Measurements from ENCODE around the gene TFAP2E. TPM values are rescaled to one million over a fixed set of nuclear protein-coding genes. Genes with fewer than 3 reads are reported as not detected.

The TFAP2E gene
- not detected in 2 replicates for total RNA-seq (2014; rRNA removed; shearing (Covaris generic))

DNA sequence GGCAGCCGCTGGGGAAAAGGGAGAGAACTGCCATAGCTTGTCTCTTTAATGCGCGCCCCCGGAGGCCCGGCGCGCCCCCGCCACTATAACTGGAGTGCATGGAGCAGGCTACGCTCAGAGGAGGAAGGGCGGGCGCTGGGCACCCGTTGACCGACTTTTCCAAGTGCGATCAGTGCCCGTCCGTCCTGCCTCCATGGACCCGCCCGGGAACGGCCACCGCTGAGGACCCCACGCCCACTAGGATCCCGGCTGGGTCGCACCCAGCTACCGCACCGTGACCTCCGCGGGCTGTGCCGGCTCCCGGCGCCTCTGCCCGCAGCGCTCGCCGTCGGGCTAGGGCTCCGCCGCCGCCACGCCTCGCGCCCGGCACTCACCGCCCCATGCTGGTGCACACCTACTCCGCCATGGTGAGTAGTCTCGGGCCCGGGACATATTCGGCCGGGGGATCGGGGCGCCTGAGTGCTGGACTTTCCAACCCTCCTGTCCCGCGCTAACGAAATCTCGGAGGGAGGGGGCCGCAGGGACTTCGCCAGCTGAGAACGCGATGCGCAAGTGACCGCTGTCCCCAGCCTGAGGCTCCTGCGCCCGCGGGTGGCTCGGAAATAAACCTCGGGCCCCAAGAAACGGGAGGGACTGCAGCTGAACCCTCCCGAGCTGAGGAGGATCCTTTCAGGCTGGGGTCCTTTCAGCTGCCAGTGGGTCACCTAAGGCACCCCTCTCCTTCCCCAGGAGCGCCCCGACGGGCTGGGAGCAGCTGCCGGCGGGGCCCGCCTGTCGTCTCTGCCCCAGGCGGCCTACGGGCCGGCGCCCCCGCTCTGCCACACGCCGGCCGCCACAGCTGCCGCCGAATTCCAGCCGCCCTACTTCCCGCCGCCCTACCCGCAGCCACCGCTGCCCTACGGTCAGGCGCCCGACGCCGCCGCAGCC lies at the start of gene TFAP2E:
TFAP2E (plus strand) TSS at position 117 of the 927 bp plus-strand sequence; CDS start at position 381, 264 bp downstream.
- peak; percentile 60 for DNase-seq (ENCODE audit: low spot score)
- in situ Hi-C loops (cut with HindIII; ENCODE audit: low sequenced_read_pairs), result no loop called here

DNA sequence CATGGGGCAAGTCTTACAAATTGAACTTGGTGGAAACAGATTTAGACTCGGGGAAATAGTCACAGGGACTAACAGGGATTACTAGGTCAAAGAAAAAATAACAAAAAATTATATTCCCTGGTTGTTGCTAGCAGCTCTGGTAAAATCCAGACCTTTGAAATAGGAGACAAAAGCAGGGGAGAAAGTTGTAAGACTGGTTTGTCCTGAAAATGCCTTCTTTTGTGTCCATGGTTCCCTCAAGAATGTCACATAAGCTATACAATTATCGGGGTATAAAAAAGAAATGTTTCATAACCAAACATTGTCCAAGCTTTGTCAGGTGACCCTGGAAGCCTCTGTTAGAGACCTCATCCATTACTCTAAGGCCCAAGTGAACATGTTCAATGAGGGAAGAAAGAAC lies 49.0 kb upstream of the TFAP2E start:
- in situ Hi-C loops (cut with HindIII; ENCODE audit: low sequenced_read_pairs), result no loop called here
- no peak for DNase-seq (ENCODE audit: low spot score)

DNA sequence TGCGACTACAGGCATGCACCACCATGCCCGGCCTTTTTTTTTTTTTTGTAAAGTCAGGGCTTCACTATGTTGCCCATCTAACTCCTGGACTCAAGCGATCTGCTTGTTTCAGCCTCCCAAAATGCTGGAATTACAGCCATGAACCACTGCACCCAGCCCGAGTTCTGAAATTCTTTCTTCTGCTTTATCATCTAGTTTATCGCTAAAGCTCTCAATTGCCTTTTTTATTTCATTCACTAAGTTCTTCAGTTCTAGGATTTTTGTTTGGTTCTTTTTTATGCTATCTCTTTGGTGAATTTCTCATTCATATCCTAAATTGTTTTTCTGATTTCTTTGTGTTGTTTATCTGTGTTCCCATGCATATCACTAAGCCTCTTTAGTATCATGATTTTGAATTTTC lies 42.9 kb upstream of the TFAP2E start:
- in situ Hi-C loops (cut with HindIII; ENCODE audit: low sequenced_read_pairs), result no loop called here
- DNase-seq (ENCODE audit: low spot score), result no peak

DNA sequence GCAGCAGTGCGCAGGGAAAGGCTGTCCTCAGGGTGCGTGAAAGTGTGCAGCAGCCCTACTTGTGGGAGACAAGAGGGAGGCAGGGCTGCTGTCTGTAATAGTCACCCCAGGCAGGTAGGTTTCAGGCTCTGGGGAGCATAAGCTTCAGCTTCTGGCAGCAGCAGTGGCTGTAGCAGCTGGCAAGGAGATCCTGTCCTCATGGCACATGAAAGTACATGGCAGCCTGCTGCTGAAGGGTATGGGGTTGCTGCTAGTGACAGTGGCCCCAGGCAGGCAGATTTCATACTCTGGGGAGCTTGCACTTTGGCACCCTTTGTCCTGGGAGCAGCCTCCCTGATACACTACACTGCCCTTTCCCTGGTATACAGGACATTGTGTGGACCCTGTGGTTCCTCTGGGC lies 42.2 kb upstream of the TFAP2E start:
- in situ Hi-C loops (cut with HindIII; ENCODE audit: low sequenced_read_pairs), result no loop called here
- DNase-seq (ENCODE audit: low spot score), result no peak

DNA sequence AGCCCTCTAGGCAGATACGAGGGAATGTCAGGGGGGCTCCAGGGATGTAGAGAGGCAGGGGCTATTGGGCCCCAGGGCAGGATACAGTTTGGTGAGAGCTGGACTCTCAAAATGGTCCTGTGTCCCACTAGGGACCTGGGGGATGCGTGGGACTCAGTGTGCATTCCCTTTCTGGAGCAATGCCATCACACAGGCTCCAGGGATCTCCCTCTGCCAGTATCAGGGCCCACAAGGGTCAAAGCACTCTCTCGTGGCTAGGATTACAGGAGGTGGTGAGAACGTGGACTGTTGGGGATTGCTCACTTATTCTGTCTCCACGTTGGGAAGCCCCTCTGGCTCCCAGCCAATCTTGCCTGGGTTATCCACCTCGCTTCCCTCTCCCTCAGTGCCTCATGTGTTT lies 41.7 kb upstream of the TFAP2E start:
- in situ Hi-C loops (cut with HindIII; ENCODE audit: low sequenced_read_pairs), result no loop called here
- DNase-seq (ENCODE audit: low spot score), result no peak

DNA sequence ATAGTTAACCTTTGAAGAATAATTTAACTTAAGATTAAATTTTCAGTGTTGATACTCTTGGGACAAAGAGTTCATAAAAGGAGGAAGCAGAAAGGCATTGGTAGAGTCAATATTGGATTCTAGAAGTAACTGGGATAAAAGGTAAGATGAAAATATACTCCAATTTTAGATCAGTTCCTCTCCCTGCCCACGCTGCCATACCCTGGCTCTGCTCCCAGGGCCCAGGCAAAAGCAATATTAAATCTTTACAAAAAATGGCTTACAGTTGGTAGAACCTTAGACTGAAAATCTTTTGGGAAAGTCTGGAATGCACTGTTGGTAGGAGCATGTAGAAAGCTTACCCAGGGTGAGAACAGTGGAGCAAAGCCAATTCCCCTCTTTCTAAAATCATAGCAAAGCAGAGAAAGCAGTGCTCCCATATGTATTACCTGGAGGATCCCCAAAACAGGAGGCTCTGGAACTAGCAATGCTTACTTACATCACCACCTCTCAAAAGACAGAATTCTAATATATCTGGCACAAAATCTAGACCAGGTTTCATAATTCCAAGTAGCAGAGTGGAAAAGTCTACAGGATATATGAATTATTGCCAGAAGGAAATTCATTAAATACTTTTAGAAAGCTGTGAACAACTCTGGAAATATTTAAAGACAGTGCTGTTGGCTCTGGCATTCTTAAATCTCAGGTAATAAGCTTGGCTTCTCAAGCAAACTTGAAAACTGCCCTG lies 40.5 kb upstream of the TFAP2E start:
- peak; percentile 72 for DNase-seq (ENCODE audit: low spot score)
- in situ Hi-C loops (cut with HindIII; ENCODE audit: low sequenced_read_pairs), result no loop called here

DNA sequence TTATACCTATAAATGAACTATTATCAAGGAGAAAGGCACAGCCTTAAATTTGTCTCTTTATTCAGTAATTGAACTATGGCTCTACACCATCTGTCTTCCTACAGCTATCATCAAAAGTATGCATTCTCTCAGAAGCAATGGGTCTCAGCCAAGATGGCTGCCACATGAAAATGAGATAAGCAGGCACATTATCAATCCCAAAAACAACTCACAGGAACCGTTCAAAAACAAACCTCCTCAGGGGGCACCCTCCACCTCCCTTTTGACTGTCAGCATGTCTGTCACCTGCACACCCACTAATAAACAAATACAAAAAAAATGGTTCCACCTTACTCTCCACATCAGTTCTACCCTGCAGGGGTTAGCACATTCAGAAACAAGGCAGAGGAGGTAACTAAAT lies 39.5 kb upstream of the TFAP2E start:
- in situ Hi-C loops (cut with HindIII; ENCODE audit: low sequenced_read_pairs), result no loop called here
- DNase-seq (ENCODE audit: low spot score), result peak; percentile 9

DNA sequence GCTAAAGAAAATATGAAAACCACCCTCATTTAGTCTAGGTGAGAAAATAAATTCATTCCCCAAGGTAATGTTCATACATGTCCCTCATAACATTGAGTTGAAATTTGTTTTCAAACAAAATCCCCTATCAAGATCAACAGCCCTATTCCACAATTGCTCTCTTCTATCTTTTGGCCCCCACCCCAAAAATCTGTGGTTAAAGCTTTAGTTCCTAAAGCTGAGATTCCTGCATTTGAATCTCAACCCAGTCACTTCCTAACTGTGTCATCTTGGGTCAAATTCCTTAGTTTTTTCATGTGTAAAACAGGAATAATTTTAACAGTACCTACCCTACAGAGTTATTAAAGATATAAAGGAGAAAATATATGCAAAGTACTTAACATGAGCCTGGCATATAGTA lies 37.9 kb upstream of the TFAP2E start:
- in situ Hi-C loops (cut with HindIII; ENCODE audit: low sequenced_read_pairs), result no loop called here
- no peak for DNase-seq (ENCODE audit: low spot score)

DNA sequence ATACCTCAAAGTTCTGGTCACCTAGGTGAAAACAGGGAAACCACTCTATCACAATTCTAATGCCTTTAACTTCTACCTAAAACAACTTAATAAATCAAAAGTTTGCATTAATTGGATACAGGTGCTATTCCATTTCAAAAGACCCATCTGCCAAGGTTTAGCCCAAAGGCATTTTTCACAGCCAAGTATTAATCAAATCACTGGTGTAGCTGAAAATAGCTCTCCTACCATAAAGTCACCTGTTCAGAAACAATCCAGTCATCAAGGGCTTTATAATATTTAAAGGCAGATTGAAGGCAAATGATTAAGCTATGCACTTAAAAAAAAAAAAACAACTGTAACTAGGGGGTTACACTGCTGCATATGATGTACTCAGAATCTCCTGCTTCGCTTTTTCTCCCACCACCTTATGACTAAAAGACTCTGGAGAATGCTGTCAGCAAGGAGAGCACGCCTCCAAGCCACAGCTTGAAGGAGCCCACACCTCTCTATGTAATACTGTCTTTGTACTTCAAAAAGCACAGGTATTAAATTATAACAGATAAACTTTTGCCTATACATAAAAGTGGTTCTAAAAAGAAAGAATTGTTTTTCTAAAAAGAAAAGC lies 36.5 kb upstream of the TFAP2E start:
- DNase-seq (ENCODE audit: low spot score), result peak; percentile 61
- in situ Hi-C loops (cut with HindIII; ENCODE audit: low sequenced_read_pairs), result no loop called here

DNA sequence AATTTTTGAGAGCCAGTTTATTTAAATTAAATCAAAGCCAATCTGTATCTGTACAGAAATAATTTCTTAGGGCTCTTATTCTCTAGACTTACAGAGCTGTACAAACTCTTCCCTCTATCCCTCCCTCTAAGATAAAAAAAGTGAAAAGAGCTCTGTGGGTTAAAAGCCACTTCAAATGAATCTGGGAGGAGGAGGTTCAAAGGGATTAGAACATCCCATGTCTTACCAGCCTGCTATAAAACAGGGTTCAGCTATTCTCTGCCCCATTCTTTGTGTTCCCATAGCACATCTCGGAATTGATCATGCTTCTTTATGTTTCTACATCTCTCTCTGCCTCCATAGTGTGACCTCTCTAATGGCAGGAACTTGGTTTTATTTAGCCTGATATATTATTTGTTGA lies 35.3 kb upstream of the TFAP2E start:
- in situ Hi-C loops (cut with HindIII; ENCODE audit: low sequenced_read_pairs), result no loop called here
- no peak for DNase-seq (ENCODE audit: low spot score)

DNA sequence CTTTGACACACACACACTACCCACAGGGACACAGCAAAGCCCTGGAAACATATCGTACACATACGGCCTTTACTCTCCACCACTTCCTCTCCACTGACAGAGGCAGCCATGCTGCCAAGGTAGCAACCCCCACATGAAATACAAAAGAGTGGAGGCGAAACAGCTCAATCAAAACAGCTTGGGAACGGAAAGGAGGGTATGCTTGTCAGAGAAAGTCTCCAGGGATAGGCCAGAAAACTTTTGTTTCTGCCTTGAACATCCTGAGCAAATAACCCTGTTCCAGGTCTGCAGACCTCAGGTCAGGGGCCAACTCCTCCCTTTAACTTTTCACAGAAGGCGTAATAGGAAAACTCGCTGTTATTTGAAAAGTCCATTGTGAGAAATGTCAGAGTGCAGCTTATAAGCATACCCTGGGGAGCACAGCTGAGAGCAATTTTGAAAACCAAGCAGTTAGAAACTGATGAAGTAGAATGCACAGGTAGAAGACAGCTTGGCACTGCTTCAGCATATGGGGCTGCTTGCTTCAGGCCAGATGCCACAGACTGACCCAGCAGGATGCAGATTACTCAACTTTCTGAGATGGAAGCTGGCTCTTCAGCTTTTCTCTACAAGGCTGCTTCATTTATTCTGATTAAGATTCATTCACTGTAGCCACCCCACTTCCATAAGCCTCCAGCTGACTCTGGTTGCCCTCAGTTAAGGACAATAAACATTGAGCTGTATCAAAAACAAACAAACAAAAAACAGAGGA lies 33.9 kb upstream of the TFAP2E start:
- in situ Hi-C loops (cut with HindIII; ENCODE audit: low sequenced_read_pairs), result no loop called here
- peak; percentile 68 for DNase-seq (ENCODE audit: low spot score)

DNA sequence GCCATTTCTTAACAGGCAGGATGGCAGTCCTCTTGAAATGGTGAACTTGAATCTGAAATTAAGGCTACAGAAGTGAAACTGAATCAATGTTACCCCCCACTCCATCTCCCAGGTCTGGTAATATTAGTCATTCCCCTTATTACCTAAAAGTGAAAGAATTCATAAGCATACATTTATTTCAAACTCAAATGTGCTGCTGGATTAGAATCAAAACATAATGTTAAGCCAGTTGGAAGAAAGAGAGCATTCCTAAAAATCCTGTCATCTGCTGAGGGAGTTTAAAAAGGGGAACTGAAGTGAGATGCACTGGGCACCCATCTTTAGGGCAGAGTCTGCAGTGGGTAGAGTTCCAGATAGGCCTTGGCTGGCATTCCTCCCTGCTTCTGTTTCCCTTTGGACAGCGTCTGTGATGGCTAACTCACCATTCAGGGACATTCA lies 33.3 kb upstream of the TFAP2E start:
- DNase-seq (ENCODE audit: low spot score), result peak; percentile 52
- in situ Hi-C loops (cut with HindIII; ENCODE audit: low sequenced_read_pairs), result no loop called here

DNA sequence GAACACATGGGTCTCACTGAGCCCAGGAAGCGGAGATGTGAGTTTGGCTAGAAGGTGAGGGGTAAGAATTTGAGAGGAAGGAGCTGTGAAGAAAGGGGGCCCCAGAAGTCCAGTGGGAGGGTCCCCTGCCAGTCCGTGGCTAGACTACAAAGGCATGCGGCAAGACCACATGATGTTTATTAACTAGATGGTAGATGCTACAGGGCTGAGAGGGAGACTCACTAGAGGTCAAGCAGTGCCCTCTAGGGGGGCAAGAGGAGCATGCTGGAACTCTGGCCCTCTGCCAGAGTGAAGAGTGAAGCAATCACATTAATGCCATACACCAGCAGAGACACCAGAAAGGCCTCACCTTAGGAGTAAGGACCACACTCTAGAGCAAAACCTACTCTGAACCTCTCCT lies 28.1 kb upstream of the TFAP2E start:
- in situ Hi-C loops (cut with HindIII; ENCODE audit: low sequenced_read_pairs), result no loop called here

DNA sequence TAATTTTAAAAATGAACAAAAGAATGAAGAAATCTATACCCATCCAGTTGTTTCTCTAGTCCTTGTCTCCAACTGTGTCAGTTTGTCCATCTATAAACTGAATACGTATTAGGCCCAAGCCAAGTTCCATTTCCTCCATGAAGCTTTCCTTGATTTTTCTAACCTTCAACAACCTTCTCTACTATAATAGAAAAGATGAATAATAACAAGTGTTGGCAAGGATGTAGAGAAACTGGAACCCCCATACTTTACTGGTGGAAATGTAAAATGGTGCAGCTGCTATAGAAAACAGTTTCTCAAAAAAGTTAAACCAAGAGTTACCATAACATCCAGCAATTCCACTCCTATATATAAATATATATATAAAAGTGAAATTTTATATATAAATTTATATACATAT lies 26.5 kb upstream of the TFAP2E start:
- in situ Hi-C loops (cut with HindIII; ENCODE audit: low sequenced_read_pairs), result no loop called here
- DNase-seq (ENCODE audit: low spot score), result no peak

More for the DNA sequence above, 28.1 kb upstream of the TFAP2E start:
- DNase-seq (ENCODE audit: low spot score), result peak; percentile 37

DNA sequence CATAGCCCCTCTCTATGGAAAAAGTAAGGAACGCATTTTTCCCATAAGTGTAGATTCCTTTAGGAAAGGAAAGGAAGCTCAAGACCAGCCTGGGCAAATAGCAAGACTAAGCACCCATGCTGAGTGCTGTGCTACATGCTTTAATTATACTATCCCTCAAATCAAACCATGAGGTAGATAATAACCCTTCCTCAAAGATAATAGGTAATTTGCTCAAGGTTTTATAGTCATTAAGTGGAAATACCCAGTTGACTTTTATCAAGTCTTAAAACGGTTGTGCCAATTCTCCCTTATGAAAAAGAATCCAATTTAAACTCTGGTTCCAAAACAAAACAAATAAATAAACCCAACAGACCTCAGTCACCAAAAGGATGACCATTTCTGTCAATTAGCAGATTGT lies 19.3 kb upstream of the TFAP2E start:
- no peak for DNase-seq (ENCODE audit: low spot score)
- in situ Hi-C loops (cut with HindIII; ENCODE audit: low sequenced_read_pairs), result no loop called here

DNA sequence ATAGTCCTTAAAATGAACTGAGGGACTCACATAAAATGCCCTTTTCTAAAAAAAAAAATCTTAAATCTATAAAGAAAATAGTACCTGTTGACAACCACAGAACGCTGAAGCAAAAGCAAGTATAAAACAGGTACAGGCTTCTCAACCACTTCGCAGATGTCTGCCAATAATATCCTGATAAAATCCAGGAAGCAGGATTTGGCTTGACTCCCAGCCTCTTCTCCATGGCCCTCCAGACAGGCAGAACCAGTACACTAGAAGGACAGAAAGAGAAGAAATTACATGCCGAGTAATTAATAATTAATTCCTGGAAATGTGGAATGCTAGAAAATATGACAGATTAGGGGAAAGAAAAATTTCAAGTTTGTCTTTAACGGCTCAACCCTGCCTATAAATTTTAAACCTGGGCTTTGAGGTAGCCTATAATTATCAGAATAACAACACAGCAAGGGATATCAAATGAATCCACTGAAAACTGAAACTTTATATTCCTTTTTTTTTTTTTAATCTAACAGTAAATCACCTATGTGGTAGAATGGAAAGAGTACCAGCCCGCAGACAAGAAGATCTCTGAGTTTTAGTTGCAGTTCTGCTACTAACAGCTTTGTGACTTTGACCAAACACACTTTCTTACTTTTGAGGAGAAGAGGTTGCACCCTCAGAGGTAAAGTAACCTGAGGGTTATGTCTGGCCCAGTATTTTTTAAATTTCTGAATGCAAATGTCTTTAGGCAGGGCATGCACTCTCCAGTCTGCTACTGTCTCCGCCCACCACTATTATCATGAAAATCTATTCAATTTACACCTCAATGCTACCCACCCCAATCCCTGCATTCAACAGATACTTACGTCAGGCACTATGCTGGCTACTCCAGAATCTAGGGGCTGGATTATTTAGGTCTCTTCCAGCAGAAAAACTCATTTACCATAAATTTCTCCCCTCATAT lies 18.6 kb upstream of the TFAP2E start:
- in situ Hi-C loops (cut with HindIII; ENCODE audit: low sequenced_read_pairs), result no loop called here
- peak; percentile 78 for DNase-seq (ENCODE audit: low spot score)

DNA sequence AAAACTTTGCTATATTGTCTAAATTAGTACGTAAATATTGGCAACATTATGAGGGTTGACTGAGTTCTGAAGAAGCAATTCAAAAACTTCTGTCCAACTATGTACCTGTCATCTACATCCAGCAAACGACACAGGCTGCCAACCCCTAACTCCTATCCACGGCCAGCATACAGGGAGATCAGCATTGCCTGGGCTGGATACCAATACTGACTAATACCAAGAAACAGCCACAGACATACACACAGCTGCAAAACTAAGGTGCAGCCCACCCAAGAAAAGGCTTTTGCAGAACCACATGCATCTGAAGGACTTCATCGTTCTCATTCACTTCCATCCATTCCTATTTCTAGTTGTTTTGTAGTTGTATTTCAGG lies 17.9 kb upstream of the TFAP2E start:
- DNase-seq (ENCODE audit: low spot score), result no peak
- in situ Hi-C loops (cut with HindIII; ENCODE audit: low sequenced_read_pairs), result no loop called here
